ENCODE data around the gene SYTL2.

- TF ChIP-seq CTCF (conservative IDR thresholded peaks at IDR 0.05; ENCODE audit: low read depth, low read length): no peak
- no peak for TF ChIP-seq EZH2 (IDR thresholded peaks at IDR 0.05; ENCODE audit: low read length, unreplicated experiment)
These were observed 125.7 kb downstream of the SYTL2 start for GRCh38 chr11:85685125-85685819.

All from PC-3 (cell line).